ENCODE data around the gene IL5. TPM values are rescaled to one million over a fixed set of nuclear protein-coding genes. Genes with fewer than 3 reads are reported as not detected.

Gene IL5
- total and polyA plus RNA-seq, 2 of the 13 experiments (the other 11 are each of a cell fraction or from before 2014, with no cell fraction given), result not detected

- no peak for TF ChIP-seq ZNF329 (CRISPR knock-in tag; IDR thresholded peaks at IDR 0.05; ENCODE audit: low read depth)
- TF ChIP-seq XRCC5 (optimal IDR thresholded peaks at IDR 0.05; ENCODE audit: low read length), result peak; percentile 79
- 0 out of 2 replicates have a peak, but pooled peaks have one; percentile 60 for TF ChIP-seq ZNF451 (CRISPR knock-in tag; IDR thresholded peaks at IDR 0.05)
- peak; percentile 47; the same call in 1 of the 2 replicates for TF ChIP-seq ZNF740 (CRISPR knock-in tag; IDR thresholded peaks at IDR 0.05)
- peak; percentile 52; the same call in 1 of the 2 replicates for TF ChIP-seq ZMYM2 (CRISPR knock-in tag; IDR thresholded peaks at IDR 0.05)
- TF ChIP-seq, protein P1, sequence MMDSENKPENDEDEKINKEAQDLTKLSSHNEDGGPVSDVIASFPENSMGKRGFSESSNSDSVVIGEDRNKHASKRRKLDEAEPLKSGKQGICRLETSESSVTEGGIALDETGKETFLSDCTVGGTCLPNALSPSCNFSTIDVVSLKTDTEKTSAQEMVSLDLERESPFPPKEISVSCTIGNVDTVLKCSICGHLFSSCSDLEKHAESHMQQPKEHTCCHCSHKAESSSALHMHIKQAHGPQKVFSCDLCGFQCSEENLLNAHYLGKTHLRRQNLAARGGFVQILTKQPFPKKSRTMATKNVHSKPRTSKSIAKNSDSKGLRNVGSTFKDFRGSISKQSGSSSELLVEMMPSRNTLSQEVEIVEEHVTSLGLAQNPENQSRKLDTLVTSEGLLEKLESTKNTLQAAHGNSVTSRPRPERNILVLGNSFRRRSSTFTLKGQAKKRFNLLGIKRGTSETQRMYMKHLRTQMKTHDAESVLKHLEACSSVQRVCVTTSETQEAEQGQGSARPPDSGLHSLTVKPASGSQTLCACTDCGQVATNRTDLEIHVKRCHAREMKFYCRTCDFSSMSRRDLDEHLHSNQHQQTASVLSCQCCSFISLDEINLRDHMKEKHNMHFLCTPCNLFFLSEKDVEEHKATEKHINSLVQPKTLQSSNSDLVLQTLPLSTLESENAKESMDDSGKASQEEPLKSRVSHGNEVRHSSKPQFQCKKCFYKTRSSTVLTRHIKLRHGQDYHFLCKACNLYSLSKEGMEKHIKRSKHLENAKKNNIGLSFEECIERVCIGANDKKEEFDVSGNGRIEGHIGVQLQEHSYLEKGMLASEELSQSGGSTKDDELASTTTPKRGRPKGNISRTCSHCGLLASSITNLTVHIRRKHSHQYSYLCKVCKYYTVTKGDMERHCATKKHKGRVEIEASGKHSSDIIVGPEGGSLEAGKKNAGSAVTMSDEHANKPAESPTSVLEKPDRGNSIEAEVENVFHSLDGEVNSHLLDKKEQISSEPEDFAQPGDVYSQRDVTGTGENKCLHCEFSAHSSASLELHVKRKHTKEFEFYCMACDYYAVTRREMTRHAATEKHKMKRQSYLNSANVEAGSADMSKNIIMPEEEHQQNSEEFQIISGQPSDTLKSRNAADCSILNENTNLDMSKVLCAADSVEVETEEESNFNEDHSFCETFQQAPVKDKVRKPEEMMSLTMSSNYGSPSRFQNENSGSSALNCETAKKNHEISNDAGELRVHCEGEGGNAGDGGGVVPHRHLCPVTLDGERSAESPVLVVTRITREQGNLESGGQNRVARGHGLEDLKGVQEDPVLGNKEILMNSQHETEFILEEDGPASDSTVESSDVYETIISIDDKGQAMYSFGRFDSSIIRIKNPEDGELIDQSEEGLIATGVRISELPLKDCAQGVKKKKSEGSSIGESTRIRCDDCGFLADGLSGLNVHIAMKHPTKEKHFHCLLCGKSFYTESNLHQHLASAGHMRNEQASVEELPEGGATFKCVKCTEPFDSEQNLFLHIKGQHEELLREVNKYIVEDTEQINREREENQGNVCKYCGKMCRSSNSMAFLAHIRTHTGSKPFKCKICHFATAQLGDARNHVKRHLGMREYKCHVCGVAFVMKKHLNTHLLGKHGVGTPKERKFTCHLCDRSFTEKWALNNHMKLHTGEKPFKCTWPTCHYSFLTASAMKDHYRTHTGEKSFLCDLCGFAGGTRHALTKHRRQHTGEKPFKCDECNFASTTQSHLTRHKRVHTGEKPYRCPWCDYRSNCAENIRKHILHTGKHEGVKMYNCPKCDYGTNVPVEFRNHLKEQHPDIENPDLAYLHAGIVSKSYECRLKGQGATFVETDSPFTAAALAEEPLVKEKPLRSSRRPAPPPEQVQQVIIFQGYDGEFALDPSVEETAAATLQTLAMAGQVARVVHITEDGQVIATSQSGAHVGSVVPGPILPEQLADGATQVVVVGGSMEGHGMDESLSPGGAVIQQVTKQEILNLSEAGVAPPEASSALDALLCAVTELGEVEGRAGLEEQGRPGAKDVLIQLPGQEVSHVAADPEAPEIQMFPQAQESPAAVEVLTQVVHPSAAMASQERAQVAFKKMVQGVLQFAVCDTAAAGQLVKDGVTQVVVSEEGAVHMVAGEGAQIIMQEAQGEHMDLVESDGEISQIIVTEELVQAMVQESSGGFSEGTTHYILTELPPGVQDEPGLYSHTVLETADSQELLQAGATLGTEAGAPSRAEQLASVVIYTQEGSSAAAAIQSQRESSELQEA (CRISPR knock-in tag; IDR thresholded peaks at IDR 0.05; ENCODE audit: not compliant biosample characterization), result peak; percentile 88
- TF ChIP-seq MXD4 (CRISPR knock-in tag; IDR thresholded peaks at IDR 0.05), result peak; percentile 95
- TF ChIP-seq ISX (CRISPR knock-in tag; conservative IDR thresholded peaks at IDR 0.05), result 0 out of 2 replicates have a peak, but pooled peaks have one; percentile 81
- TF ChIP-seq TFAP4 (IDR thresholded peaks at IDR 0.05; ENCODE audit: borderline replicate concordance, low read depth), result no peak
- TF ChIP-seq BRD4 (CRISPR knock-in tag; IDR thresholded peaks at IDR 0.05), result peak; percentile 53; the same call in 1 of the 2 replicates
- TF ChIP-seq FLYWCH1 (CRISPR knock-in tag; IDR thresholded peaks at IDR 0.05), result no peak
- TF ChIP-seq NFRKB (IDR thresholded peaks at IDR 0.05), result no peak
- TF ChIP-seq ZSCAN5A (CRISPR knock-in tag; IDR thresholded peaks at IDR 0.05; ENCODE audit: borderline replicate concordance), result peak; percentile 97
- 0 out of 2 replicates have a peak, but pooled peaks have one; percentile 12 for TF ChIP-seq ONECUT2 (CRISPR knock-in tag; IDR thresholded peaks at IDR 0.05)
- TF ChIP-seq ZNF235 (CRISPR knock-in tag; IDR thresholded peaks at IDR 0.05; ENCODE audit: borderline replicate concordance), result no peak
- peak; percentile 97 for TF ChIP-seq TFE3 (CRISPR knock-in tag; IDR thresholded peaks at IDR 0.05)
- TF ChIP-seq DNMT1 (CRISPR knock-in tag; IDR thresholded peaks at IDR 0.05), result 0 out of 2 replicates have a peak, but pooled peaks have one; percentile 74
Measured at GRCh38 chr5:132556763-132557477, 13.6 kb upstream of the IL5 start, which contains the start of gene RAD50 (continued).

Data from HepG2 (cell line).